Astrocyte (in vitro differentiated cells and primary cell): ENCODE measurements around the gene IL4I1. TPM values are rescaled to one million over a fixed set of nuclear protein-coding genes. Genes with fewer than 3 reads are reported as not detected.

ENCODE experiments used
- DNase-seq: peaks from one replicate; pipeline ENCODE4 v3.0.0-alpha.2; 2010; ENCODE audit warnings: low read depth
- FAIRE-seq: peaks from 2 replicates; lab custom pipeline; 2011; peaks lifted over from hg19 to GRCh38; lab: Jason Lieb, UNC
- H2AFZ ChIP-seq: 2 replicates; pipeline ENCODE4 v1.6.0; 2012; ENCODE audit warnings: low read depth, low read length, inconsistent platforms
- H3K27ac ChIP-seq: 2 replicates; pipeline ENCODE4 v1.5.1; 2011; ENCODE audit warnings: low read depth, low read length, inconsistent platforms
- H3K27me3 ChIP-seq: 2 replicates; pipeline ENCODE4 v1.6.0; 2011; ENCODE audit warnings: low read length, inconsistent platforms; ENCODE audit not compliant: insufficient read depth
- H3K36me3 ChIP-seq: 2 replicates; pipeline ENCODE4 v1.5.1; 2011; ENCODE audit warnings: low read length, inconsistent platforms; ENCODE audit not compliant: insufficient read depth
- H3K4me1 ChIP-seq: 2 replicates; pipeline ENCODE4 v1.5.1; 2011; ENCODE audit warnings: low read length, inconsistent platforms; ENCODE audit not compliant: insufficient read depth
- H3K4me2 ChIP-seq: 2 replicates; pipeline ENCODE4 v1.6.0; 2012; ENCODE audit warnings: low read length, inconsistent platforms
- H3K4me3 ChIP-seq: 2 replicates; pipeline ENCODE4 v1.5.1; 2011; ENCODE audit warnings: low read depth, mild to moderate bottlenecking, low read length, inconsistent platforms; ENCODE audit not compliant: insufficient read depth
- H3K79me2 ChIP-seq: 2 replicates; pipeline ENCODE4 v1.6.0; 2012; ENCODE audit warnings: mild to moderate bottlenecking, low read length, inconsistent platforms; ENCODE audit not compliant: insufficient read depth
- H3K9ac ChIP-seq: 2 replicates; pipeline ENCODE4 v1.6.0; 2012; ENCODE audit warnings: mild to moderate bottlenecking, low read length, inconsistent platforms
- H3K9me3 ChIP-seq: 2 replicates; pipeline ENCODE4 v1.5.1; 2012; ENCODE audit warnings: low read depth, mild to moderate bottlenecking, low read length, inconsistent platforms; ENCODE audit not compliant: insufficient read depth
- H4K20me1 ChIP-seq: 2 replicates; pipeline ENCODE4 v1.6.0; 2012; ENCODE audit warnings: low read length, inconsistent platforms; ENCODE audit not compliant: insufficient read depth
- H3K27ac Mint-ChIP-seq: one replicate; pipeline ENCODE4 v1.8.0; 2021; ENCODE audit warnings: mild to moderate bottlenecking, mixed read lengths; ENCODE audit not compliant: unreplicated experiment
- H3K27me3 Mint-ChIP-seq: one replicate; pipeline ENCODE4 v1.8.0; 2021; ENCODE audit warnings: low read depth, mixed read lengths; ENCODE audit not compliant: unreplicated experiment
- H3K36me3 Mint-ChIP-seq: one replicate; pipeline ENCODE4 v1.8.0; 2021; ENCODE audit warnings: low read depth, mixed read lengths; ENCODE audit not compliant: unreplicated experiment
- H3K4me1 Mint-ChIP-seq: one replicate; pipeline ENCODE4 v1.8.0; 2021; ENCODE audit warnings: low read depth, mixed read lengths; ENCODE audit not compliant: unreplicated experiment
- H3K4me3 Mint-ChIP-seq: one replicate; pipeline ENCODE4 v1.8.0; 2021; ENCODE audit warnings: mild to moderate bottlenecking, moderate library complexity, mixed read lengths; ENCODE audit not compliant: unreplicated experiment
- H3K9me3 Mint-ChIP-seq: one replicate; pipeline ENCODE4 v1.8.0; 2021; ENCODE audit warnings: mild to moderate bottlenecking, mixed read lengths; ENCODE audit not compliant: unreplicated experiment
- CTCF ChIP-seq: IDR thresholded peaks from 2 replicates; pipeline ENCODE4 v1.5.1; 2011; ENCODE audit warnings: low read depth, mild to moderate bottlenecking, inconsistent platforms, low read length, moderate library complexity; ENCODE audit not compliant: insufficient read depth
- EZH2 ChIP-seq: IDR thresholded peaks from 2 replicates; pipeline ENCODE4 v1.6.1; 2012; ENCODE audit warnings: mild to moderate bottlenecking, low read length, inconsistent platforms; ENCODE audit not compliant: insufficient read depth
- total RNA-seq: library from RNA; stranded (reverse); gene quantifications from 2 replicates; pipeline ENCODE4 v1.2.1, GENCODE V29; 2021

The IL4I1 gene
- total RNA-seq, 1 donor from 2014 or later = 0.27 TPM

- Mint-ChIP-seq H3K36me3 (peaks cover 23% of the 10 kb centered on the region), H3K4me3 (no peak overlapping the region), H3K4me1 (peaks cover 3% of the 10 kb centered on the region), H3K9me3 (peaks cover 2% of the 10 kb centered on the region), H3K27ac (no peak overlapping the region), H3K27me3 (no peaks in the 10 kb centered on the region)
- H3K36me3 ChIP-seq = no peaks in the 10 kb centered on the region
- no peak overlapping the region for H2AFZ ChIP-seq
- H3K27me3 ChIP-seq = no peaks in the 10 kb centered on the region
- H3K4me3 ChIP-seq = no peak overlapping the region
- H3K79me2 ChIP-seq = peaks cover 14% of the 10 kb centered on the region
- H3K9me3 ChIP-seq = no peaks in the 10 kb centered on the region
- no peak overlapping the region for H3K9ac ChIP-seq
- no peak overlapping the region for H3K27ac ChIP-seq
- peaks cover 3% of the 10 kb centered on the region for H4K20me1 ChIP-seq
- H3K4me1 ChIP-seq = peaks cover 4% of the 10 kb centered on the region
- DNase-seq = no peak
- no peak overlapping the region for H3K4me2 ChIP-seq
- FAIRE-seq = no peak
- no peak for TF ChIP-seq EZH2
- no peak for TF ChIP-seq CTCF
These were observed 36.0 kb upstream of the IL4I1 start for GRCh38 chr19:49932731-49933131.

- Histone ChIP-seq H2AFZ (no peak overlapping the region), H3K36me3 (no peaks in the 10 kb centered on the region), H3K4me1 (peaks cover 6% of the 10 kb centered on the region), H3K27ac (no peak overlapping the region), H3K9me3 (no peaks in the 10 kb centered on the region), H3K4me2 (no peak overlapping the region), H3K79me2 (peaks cover 21% of the 10 kb centered on the region), H3K9ac (no peak overlapping the region), H3K4me3 (no peak overlapping the region), H3K27me3 (no peaks in the 10 kb centered on the region), H4K20me1 (peaks cover 10% of the 10 kb centered on the region)
- FAIRE-seq = no peak
- TF ChIP-seq CTCF = no peak
- no peak for TF ChIP-seq EZH2
- peaks cover 23% of the 10 kb centered on the region for H3K36me3 Mint-ChIP-seq
- no peaks in the 10 kb centered on the region for H3K27me3 Mint-ChIP-seq
- peaks cover 5% of the 10 kb centered on the region for H3K4me1 Mint-ChIP-seq
- no peak overlapping the region for H3K27ac Mint-ChIP-seq
- no peak overlapping the region for H3K4me3 Mint-ChIP-seq
- H3K9me3 Mint-ChIP-seq = peaks cover 2% of the 10 kb centered on the region
- DNase-seq = no peak
These were observed 35.4 kb upstream of the IL4I1 start for GRCh38 chr19:49932041-49932451.

- H3K36me3 Mint-ChIP-seq = peaks cover 23% of the 10 kb centered on the region
- no peaks in the 10 kb centered on the region for H3K27me3 Mint-ChIP-seq
- H3K9me3 ChIP-seq = no peaks in the 10 kb centered on the region
- H4K20me1 ChIP-seq = peaks cover 16% of the 10 kb centered on the region
- TF ChIP-seq CTCF (no peak), EZH2 (no peak)
- H3K4me2 ChIP-seq = no peak overlapping the region
- no peak overlapping the region for H3K27ac Mint-ChIP-seq
- H3K4me3 Mint-ChIP-seq = no peak overlapping the region
- no peaks in the 10 kb centered on the region for H3K27me3 ChIP-seq
- DNase-seq = no peak
- H2AFZ ChIP-seq = no peak overlapping the region
- H3K79me2 ChIP-seq = peaks cover 27% of the 10 kb centered on the region
- H3K36me3 ChIP-seq = peaks cover 4% of the 10 kb centered on the region
- H3K9ac ChIP-seq = no peak overlapping the region
- H3K4me1 ChIP-seq = peaks cover 6% of the 10 kb centered on the region
- peaks cover 5% of the 10 kb centered on the region for H3K4me1 Mint-ChIP-seq
- no peak overlapping the region for H3K27ac ChIP-seq
- H3K9me3 Mint-ChIP-seq = peaks cover 2% of the 10 kb centered on the region
- H3K4me3 ChIP-seq = no peak overlapping the region
- no peak for FAIRE-seq
These were observed 34.8 kb upstream of the IL4I1 start for GRCh38 chr19:49931293-49932040.
